LNCaP clone FGC (cell line): ENCODE data around the gene SAYSD1.

Source experiments
- DNase-seq: peaks from one replicate; pipeline ENCODE4 v3.0.0-alpha.2; 2011; ENCODE audit warnings: low read depth
- H3K4me3 ChIP-seq: 2 replicates; pipeline ENCODE4 v1.5.1; 2011; ENCODE audit warnings: mild to moderate bottlenecking, low read depth, low read length, control low read depth
- CTCF ChIP-seq: IDR thresholded peaks from 2 replicates; pipeline ENCODE4 v1.5.1; 2012; ENCODE audit warnings: mild to moderate bottlenecking; ENCODE audit not compliant: control insufficient read depth, insufficient read depth; ENCODE audit errors: extremely low read depth

Gene SAYSD1

GRCh38 chr6:39080246-39080875 lies 34.6 kb downstream of the SAYSD1 start:
- TF ChIP-seq CTCF: no peak
- H3K4me3 ChIP-seq: no peak overlapping the region
- DNase-seq: no peak

- TF ChIP-seq CTCF: no peak
- no peak for DNase-seq
- H3K4me3 ChIP-seq: no peak overlapping the region
These were observed 35.5 kb downstream of the SAYSD1 start for GRCh38 chr6:39079197-39080125.

- no peak overlapping the region for H3K4me3 ChIP-seq
- TF ChIP-seq CTCF: no peak
- DNase-seq: no peak
These were observed 36.3 kb downstream of the SAYSD1 start for GRCh38 chr6:39078695-39079094.

- H3K4me3 ChIP-seq: no peak overlapping the region
- no peak for TF ChIP-seq CTCF
- no peak for DNase-seq
These were observed 36.9 kb downstream of the SAYSD1 start for GRCh38 chr6:39077882-39078594.

DNA sequence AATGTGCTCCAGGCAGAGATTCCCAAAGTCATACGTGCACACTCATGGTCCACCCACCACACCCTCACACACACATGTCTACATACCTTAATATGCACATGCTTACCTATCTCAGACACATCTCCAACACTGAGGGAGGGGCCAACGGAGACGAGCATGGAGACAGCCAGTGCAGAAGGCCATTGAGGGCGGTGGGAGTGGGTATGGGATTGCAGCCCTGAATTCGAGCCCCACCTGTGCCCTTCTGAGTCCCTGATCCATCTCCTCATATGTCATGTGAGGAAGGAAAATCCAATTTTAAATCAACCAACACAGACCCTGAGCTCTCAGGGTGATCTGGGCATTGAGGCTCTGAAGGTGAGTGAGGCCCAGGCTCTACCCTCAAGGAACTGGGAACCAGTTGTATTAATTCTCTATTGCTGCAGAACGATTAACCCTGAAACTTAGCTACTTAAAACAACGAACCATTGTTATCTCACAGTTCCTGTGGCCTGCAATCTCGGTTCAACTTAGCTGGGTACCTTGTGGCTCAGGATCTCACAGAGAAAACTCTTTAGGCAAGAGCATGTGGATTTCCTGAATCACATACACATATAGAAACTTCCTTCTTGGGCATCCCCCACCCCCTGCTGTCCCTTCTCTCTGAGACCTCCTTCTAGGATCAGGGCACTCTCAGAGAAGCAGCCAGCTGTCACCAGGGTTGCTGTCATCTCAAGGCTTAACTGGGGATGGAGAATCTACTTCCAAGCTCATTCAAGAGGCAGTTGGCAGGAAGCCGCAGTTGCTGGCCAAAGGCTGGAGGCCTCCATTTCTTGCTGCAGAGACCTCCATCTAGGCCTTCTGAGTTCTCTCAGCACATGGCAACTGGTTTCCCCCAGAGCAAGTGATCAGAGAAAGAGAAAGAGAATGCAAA lies 38.1 kb downstream of the SAYSD1 start:
- no peak overlapping the region for H3K4me3 ChIP-seq
- TF ChIP-seq CTCF: no peak
- DNase-seq: no peak

GRCh38 chr6:39075807-39076622 lies 39.0 kb downstream of the SAYSD1 start:
- no peak for TF ChIP-seq CTCF
- no peak for DNase-seq
- no peak overlapping the region for H3K4me3 ChIP-seq
